Activated naive CD8-positive, alpha-beta T cell treated with anti-CD3 and anti-CD28 coated beads, Interleukin-2, amount 10 ng/mL, durations not matched to agents 7 days and 5 days (primary cell): Measurements from ENCODE around the gene TRABD2A. TPM values are rescaled to one million over a fixed set of nuclear protein-coding genes. Genes with fewer than 3 reads are reported as not detected.
"Not testable (repeated sequence)": the region's sequence is repeated elsewhere in the genome, so short reads cannot be mapped to it uniquely, and the experiment has no call there.

Experiments used
- ATAC-seq: fragments of 150-1000 bp; cut with Tn5 transposase; one replicate; pipeline ENCODE4 v1.10.0; 2021; ENCODE audit warnings: low read depth, moderate library complexity
- POLR2A ChIA-PET: fragments of 350-600 bp; sonication (Branson Sonifier 250); formaldehyde crosslinking; loops from one replicate; lab custom pipeline; 2021; ENCODE audit warnings: antibody characterized with exemption; lab: Charles Lee
- DNase-seq: peaks from one replicate; pipeline ENCODE4 v3.0.0; 2021
- H3K27ac Mint-ChIP-seq: one replicate; pipeline ENCODE4 v1.8.0; 2022; ENCODE audit warnings: mild to moderate bottlenecking, mixed read lengths
- H3K27me3 Mint-ChIP-seq: one replicate; pipeline ENCODE4 v1.8.0; 2022; ENCODE audit warnings: mild to moderate bottlenecking, moderate library complexity, mixed read lengths
- H3K36me3 Mint-ChIP-seq: one replicate; pipeline ENCODE4 v1.8.0; 2021; ENCODE audit warnings: mild to moderate bottlenecking, mixed read lengths
- H3K4me1 Mint-ChIP-seq: one replicate; pipeline ENCODE4 v1.8.0; 2021; ENCODE audit warnings: mixed read lengths
- H3K4me3 Mint-ChIP-seq: one replicate; pipeline ENCODE4 v1.8.0; 2022; ENCODE audit warnings: mild to moderate bottlenecking, moderate library complexity, mixed read lengths
- H3K9me3 Mint-ChIP-seq: one replicate; pipeline ENCODE4 v1.8.0; 2021; ENCODE audit warnings: mixed read lengths
- total RNA-seq, 2 experiments: library from RNA; stranded (reverse); gene quantifications; one replicate each; pipeline ENCODE4 v1.2.3, GENCODE V29; 2021

The TRABD2A gene
- total RNA-seq, 2 experiments from 2014 or later, result 81.1 to 85.5 TPM

DNA sequence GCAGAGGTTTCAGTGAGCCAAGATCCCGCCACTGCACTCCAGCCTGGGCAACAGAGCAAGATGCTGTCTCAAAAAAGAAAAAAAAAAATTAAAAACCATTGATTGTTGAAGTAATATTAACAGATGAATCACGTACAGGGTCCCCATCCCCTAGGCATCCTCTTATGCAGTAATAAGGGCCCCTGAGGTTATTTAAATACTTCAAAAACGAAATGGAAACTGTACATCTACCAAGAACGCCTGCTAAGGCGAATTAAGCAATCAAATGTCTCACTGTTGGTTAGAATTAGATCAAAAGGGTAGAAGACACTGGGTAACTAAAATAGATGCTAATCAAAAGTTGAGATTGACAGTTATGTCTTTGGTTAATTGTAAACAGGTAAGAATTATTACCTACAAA is 7.5 kb downstream of the TRABD2A start:
- peak; percentile 43 for ATAC-seq
- Mint-ChIP-seq H3K27me3 (no peaks in the 10 kb centered on the region), H3K4me1 (peaks cover 75% of the 10 kb centered on the region), H3K9me3 (no peaks in the 10 kb centered on the region), H3K4me3 (peak overlapping the region; percentile 56), H3K27ac (peak overlapping the region; percentile 49), H3K36me3 (peaks cover 52% of the 10 kb centered on the region)
- POLR2A ChIA-PET, result no interaction called here
- no peak for DNase-seq

DNA sequence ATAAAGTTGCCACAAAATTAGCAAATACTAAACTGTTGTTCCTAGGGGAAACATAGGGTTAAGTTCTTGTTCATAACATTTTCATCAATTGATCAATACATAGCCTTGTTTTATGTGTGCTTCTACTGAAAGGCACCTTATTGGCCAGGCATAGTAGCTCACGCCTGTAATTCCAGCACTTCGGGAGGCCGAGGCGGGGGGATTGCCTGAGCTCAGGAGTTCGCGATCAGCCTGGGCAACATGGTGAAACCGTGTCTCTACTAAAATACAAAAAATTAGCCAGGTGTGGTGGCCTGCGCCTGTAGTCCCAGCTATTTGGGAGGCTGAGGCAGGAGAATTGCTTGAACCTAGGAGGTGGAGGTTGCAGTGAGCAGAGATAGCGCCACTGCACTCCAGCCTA is 8.2 kb downstream of the TRABD2A start:
- DNase-seq, H3K4me3 Mint-ChIP-seq, H3K27ac Mint-ChIP-seq, ATAC-seq, H3K9me3 Mint-ChIP-seq, POLR2A ChIA-PET, H3K27me3 Mint-ChIP-seq: not testable (repeated sequence)
- H3K36me3 Mint-ChIP-seq, result peaks cover 58% of the 10 kb centered on the region
- H3K4me1 Mint-ChIP-seq, result peaks cover 74% of the 10 kb centered on the region

DNA sequence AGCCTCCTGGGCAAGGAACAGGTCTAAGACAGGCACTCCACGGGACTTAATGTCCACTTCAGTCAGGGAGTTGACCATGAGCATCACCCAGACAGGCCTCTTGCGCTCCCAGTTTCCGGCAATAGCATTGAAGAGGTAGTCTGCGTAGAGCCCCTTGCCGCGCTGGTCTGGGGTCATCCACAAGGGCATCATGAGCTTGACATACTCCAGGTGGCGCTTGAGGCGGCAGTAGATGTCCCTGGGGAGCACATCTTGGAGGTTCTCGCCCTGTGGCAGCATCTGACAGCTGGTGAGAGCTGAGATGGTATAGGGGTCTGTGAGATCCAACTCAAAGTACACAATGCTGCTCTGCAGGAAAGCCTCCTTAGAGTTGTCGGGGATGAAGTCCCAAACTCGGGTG is 10.6 kb downstream of the TRABD2A start:
- no peaks in the 10 kb centered on the region for H3K27me3 Mint-ChIP-seq
- peak overlapping the region; percentile 56 for H3K27ac Mint-ChIP-seq
- peaks cover 73% of the 10 kb centered on the region for H3K4me1 Mint-ChIP-seq
- ATAC-seq (no peak), DNase-seq (peak; percentile 28)
- peaks cover 2% of the 10 kb centered on the region for H3K9me3 Mint-ChIP-seq
- peak overlapping the region; percentile 11 for H3K4me3 Mint-ChIP-seq
- POLR2A ChIA-PET, result interaction anchor here (0.7 to 2.0 kb wide), 5 partner anchors 11 to 69 kb away, joined by 3 to 6 read pairs (median 4); partner anchors contain the start of gene TRABD2A
- peaks cover 55% of the 10 kb centered on the region for H3K36me3 Mint-ChIP-seq

DNA sequence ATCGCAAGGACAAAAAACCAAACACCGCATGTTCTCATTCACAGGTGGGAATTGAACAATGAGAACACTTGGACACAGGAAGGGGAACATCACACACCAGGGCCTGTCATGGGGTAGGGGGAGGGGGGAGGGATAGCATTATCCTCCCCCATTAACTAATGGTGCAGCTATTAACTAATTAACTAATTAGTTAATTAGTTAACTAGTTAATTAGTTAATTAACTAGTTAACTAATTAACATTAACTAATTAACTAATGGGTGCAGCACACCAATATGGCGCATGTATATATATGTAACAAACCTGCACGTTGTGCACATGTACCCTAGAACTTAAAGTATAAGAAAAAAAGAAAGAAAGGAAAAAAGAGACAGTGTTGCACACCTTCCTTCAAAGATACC is 12.6 kb downstream of the TRABD2A start:
- peaks cover 70% of the 10 kb centered on the region for H3K4me1 Mint-ChIP-seq
- H3K4me3 Mint-ChIP-seq, DNase-seq, H3K27ac Mint-ChIP-seq, H3K9me3 Mint-ChIP-seq, POLR2A ChIA-PET, ATAC-seq, H3K27me3 Mint-ChIP-seq: not testable (repeated sequence)
- peaks cover 49% of the 10 kb centered on the region for H3K36me3 Mint-ChIP-seq

DNA sequence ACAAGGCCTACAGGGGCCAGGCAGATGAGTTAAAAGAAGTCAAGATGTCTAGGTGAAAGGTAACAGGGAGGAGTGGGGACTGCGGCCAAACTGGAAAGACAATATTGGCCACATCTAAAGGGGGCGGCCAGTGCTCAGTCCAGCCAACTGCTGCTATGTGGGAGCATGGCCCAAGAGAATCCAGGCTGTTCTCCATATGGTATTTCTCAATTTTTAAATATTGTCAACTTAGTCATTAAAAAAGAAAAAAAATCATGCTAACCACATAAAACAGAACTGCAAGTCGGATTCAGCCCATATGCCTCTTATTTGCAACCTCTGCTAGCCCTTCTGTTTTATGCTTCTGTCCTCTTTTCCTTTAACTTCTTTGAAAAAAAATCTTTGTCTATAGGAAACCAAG is 14.8 kb downstream of the TRABD2A start:
- Mint-ChIP-seq H3K27me3 (no peaks in the 10 kb centered on the region), H3K4me3 (no peak overlapping the region), H3K27ac (peak overlapping the region; percentile 33), H3K9me3 (peaks cover 2% of the 10 kb centered on the region), H3K4me1 (peaks cover 80% of the 10 kb centered on the region), H3K36me3 (peaks cover 50% of the 10 kb centered on the region)
- no peak for ATAC-seq
- POLR2A ChIA-PET, result interaction anchor here (1.5 kb wide), 1 partner anchor 15 kb away, joined by 3 read pairs; the partner anchor contains the start of gene TRABD2A
- no peak for DNase-seq

DNA sequence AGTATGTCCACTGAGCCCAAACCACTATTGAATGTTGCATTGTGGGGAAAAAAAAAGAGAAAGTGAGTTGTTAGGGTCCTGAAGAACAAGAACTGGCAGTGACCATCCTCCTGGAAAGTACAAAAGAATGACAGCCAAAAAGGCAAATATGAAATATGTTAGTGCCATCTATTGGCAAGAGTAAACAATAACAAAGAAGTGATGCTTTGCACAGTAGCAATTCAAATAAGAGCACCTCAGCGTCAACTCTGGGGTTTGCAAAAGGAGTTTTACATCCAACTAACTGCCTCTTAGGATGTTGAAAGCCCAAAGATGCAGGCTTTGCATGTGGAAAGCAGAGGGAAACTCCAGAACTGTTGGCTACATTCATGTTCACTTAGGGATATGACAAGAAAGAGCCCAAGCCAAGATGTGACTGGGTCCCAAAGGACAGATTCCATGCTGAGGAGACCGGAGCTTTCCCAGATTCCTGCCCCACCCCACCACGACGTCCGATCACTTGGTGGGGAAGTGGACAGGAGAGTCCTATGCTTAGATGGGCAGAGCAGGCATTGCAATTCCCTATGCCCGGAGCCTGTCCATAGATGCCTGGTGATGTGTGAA is 15.6 kb downstream of the TRABD2A start:
- ATAC-seq (peak; percentile 55), DNase-seq (no peak)
- H3K4me1 Mint-ChIP-seq, result peaks cover 79% of the 10 kb centered on the region
- no peaks in the 10 kb centered on the region for H3K27me3 Mint-ChIP-seq
- POLR2A ChIA-PET, result interaction anchor here (1.0 to 1.5 kb wide), 3 partner anchors 15 to 32 kb away, joined by 3 to 4 read pairs (median 4); partner anchors contain the start of gene TRABD2A
- peaks cover 2% of the 10 kb centered on the region for H3K9me3 Mint-ChIP-seq
- peak overlapping the region; percentile 76 for H3K27ac Mint-ChIP-seq
- peaks cover 50% of the 10 kb centered on the region for H3K36me3 Mint-ChIP-seq
- peak overlapping the region; percentile 56 for H3K4me3 Mint-ChIP-seq

DNA sequence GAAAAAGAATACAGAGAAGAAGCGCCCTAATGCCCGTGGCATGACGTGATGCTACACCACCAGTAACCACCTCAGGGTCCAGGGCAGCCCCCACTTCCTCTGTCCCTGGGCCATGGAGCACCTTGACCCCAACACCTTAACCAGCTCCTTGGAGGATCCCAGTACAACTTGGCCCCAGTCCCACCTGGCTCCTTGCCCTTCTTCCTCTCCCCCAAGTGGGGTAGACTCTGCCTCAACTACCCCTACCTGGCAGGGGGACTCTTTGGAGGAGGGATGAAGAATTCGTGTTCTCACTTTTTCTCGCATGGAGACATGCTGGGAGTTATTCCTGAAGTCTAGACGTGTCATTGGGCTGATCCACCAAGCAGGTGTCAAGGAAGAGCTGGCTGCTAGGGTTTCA is 18.9 kb downstream of the TRABD2A start:
- Mint-ChIP-seq H3K9me3 (no peaks in the 10 kb centered on the region), H3K4me1 (peaks cover 89% of the 10 kb centered on the region), H3K36me3 (peaks cover 44% of the 10 kb centered on the region), H3K27me3 (no peaks in the 10 kb centered on the region), H3K4me3 (peak overlapping the region; percentile 69), H3K27ac (peak overlapping the region; percentile 79)
- DNase-seq, result no peak
- no peak for ATAC-seq
- POLR2A ChIA-PET, result interaction anchor here (0.7 to 3.4 kb wide), 10 partner anchors 11 to 120 kb away, joined by 3 to 24 read pairs (median 4); partner anchors contain the start of gene TMSB10

DNA sequence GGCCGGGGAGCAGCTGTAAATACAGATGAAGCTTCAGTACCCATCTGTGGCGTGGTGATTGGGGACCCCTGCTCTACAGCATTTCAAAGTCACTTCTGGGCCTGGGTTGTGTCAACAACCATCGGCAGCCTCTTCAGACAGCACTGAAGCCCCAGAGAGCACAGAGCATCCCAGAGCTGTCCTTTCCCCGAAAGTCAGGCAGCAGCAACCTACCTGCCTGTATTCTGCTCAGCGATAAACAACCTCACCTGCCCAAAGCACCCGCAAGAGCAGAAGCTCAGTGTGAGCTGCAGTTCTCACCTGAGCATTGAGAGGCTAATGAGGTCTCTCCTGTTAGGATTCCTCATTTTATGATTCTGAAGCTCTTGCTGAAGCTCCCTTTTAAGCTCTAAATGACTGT is 19.3 kb downstream of the TRABD2A start:
- Mint-ChIP-seq H3K27me3 (no peaks in the 10 kb centered on the region), H3K27ac (peak overlapping the region; percentile 79), H3K4me1 (peaks cover 89% of the 10 kb centered on the region), H3K9me3 (no peaks in the 10 kb centered on the region), H3K36me3 (peaks cover 47% of the 10 kb centered on the region), H3K4me3 (peak overlapping the region; percentile 69)
- ATAC-seq, result no peak
- POLR2A ChIA-PET, result interaction anchor here (0.7 to 3.4 kb wide), 8 partner anchors 11 to 120 kb away, joined by 3 to 24 read pairs (median 4); partner anchors contain the start of gene TMSB10
- no peak for DNase-seq

DNA sequence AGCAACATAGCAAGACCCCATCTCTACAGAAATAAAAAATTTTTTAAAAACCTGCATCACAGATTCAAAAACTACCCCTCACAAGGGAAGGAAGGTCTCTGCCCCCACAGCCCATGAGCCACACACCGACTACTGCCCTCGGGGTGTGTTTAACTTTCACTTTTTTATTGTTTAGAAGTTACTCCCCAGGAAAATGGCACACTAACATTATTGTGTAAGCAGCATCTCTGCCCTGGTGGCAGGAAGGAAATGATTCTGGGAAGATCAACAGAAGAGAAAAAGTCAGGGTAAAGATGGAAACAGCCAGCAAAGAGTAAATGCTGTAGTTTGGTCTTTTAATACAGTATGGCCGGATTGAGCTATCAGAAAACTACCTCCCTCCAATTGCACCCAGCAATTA is 21.9 kb downstream of the TRABD2A start:
- ATAC-seq (peak; percentile 11), DNase-seq (no peak)
- H3K9me3 Mint-ChIP-seq, result no peaks in the 10 kb centered on the region
- H3K27ac Mint-ChIP-seq, result peak overlapping the region; percentile 97
- H3K27me3 Mint-ChIP-seq, result no peaks in the 10 kb centered on the region
- peaks cover 53% of the 10 kb centered on the region for H3K36me3 Mint-ChIP-seq
- POLR2A ChIA-PET, result interaction anchor here (1.0 to 2.4 kb wide), 6 partner anchors 9 to 81 kb away, joined by 3 to 11 read pairs (median 4); no protein-coding TSS in a partner anchor
- H3K4me1 Mint-ChIP-seq, result peaks cover 85% of the 10 kb centered on the region
- H3K4me3 Mint-ChIP-seq, result peak overlapping the region; percentile 75

DNA sequence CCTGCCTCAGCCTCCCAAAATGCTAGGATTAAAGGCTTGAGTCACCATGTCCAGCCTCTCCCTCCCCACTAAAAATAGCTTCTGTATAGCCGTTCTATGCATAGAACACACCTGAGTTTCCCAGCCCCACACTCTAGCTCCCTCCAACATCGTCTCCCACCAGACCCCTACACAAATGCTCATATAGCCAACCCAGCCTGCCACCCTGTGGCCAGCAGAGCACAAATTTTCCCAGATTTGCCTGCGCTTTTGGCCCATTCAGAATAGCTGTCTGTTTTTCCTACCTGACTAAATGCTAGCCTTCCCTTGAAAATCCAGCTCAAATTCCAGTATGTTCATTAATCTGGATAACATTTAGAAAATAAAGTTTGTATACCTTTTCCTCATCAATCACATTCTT is 22.8 kb downstream of the TRABD2A start:
- Mint-ChIP-seq H3K4me1 (peaks cover 85% of the 10 kb centered on the region), H3K4me3 (peak overlapping the region; percentile 75), H3K36me3 (peaks cover 54% of the 10 kb centered on the region), H3K27ac (peak overlapping the region; percentile 97), H3K9me3 (peaks cover 3% of the 10 kb centered on the region), H3K27me3 (no peaks in the 10 kb centered on the region)
- POLR2A ChIA-PET, result interaction anchor here (0.8 to 3.3 kb wide), 10 partner anchors 9 to 208 kb away, joined by 3 to 16 read pairs (median 4); partner anchors contain the start of genes TMSB10 and TRABD2A
- no peak for ATAC-seq
- no peak for DNase-seq

DNA sequence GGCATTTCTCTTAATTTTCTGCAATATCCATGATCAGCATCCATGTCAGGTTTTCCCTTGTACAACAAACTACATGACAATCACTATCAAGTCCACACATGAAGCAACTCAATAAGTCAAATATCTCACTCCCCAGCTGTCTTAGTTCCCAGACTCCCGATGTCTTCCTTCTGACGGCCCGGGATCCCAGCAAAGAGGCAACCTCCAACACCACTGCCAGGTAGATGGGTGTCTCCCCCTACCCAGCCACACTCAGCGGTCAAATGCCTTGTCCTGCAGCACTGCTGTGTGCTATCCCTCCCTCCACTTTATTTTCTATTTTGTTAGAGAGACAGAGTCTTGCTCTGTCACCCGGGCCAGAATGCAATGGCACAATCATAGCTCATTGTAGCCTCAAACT is 23.3 kb downstream of the TRABD2A start:
- H3K9me3 Mint-ChIP-seq, result peaks cover 7% of the 10 kb centered on the region
- POLR2A ChIA-PET, result interaction anchor here (0.8 to 3.3 kb wide), 10 partner anchors 8 to 208 kb away, joined by 3 to 16 read pairs (median 5); partner anchors contain the start of genes TMSB10 and TRABD2A
- DNase-seq (no peak), ATAC-seq (no peak)
- H3K4me1 Mint-ChIP-seq, result peaks cover 83% of the 10 kb centered on the region
- peaks cover 57% of the 10 kb centered on the region for H3K36me3 Mint-ChIP-seq
- peak overlapping the region; percentile 82 for H3K4me3 Mint-ChIP-seq
- H3K27ac Mint-ChIP-seq, result peak overlapping the region; percentile 97
- no peaks in the 10 kb centered on the region for H3K27me3 Mint-ChIP-seq

DNA sequence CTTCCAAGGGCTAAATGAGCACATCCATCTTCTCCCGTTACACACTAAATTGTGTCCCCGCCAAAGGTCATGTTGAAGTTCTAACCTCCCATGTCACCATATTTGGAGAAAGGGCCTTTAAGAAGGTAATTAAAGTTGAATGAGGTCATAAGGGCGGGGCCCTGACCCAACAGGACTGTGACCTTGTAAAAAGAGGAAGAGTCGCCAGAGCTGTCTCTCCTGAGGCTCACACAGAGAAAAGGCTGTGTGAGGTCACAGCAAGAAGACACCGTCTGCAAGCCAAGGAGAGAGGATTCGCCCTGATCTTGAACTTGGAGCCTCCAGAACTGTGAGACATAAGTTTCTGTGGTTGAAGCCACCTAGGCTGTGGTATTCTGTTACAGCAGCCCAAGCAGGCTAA is 24.1 kb downstream of the TRABD2A start:
- ATAC-seq, result peak; percentile 69
- Mint-ChIP-seq H3K9me3 (peaks cover 11% of the 10 kb centered on the region), H3K4me3 (peak overlapping the region; percentile 82), H3K4me1 (peaks cover 80% of the 10 kb centered on the region), H3K27me3 (no peaks in the 10 kb centered on the region), H3K36me3 (peaks cover 57% of the 10 kb centered on the region), H3K27ac (peak overlapping the region; percentile 97)
- POLR2A ChIA-PET, result interaction anchor here (1.2 to 3.3 kb wide), 7 partner anchors 7 to 49 kb away, joined by 3 to 16 read pairs (median 6); partner anchors contain the start of genes TMSB10 and TRABD2A
- no peak for DNase-seq

DNA sequence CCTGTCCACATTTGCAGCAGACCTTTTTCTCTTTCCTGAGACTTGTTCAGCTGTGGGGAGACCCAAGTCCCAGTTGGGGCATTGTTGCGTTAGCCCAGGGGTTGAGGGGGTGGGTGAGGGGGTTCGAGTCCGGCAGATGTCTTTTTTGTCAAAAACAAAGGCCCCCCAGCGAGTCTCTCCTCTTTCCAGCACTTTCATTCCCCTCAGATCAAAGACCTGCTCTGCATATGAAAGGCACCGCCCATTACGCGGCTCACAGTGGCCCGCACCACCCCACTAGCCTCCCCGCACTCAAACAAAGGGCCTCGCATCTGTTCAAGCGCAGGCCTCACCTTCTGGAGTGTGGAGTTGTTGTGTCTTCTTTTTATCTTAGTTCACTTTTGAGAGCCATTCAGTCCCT is 25.2 kb downstream of the TRABD2A start:
- no peak for DNase-seq

More for the DNA sequence above, 25.2 kb downstream of the TRABD2A start:
- no peaks in the 10 kb centered on the region for H3K27me3 Mint-ChIP-seq
- ATAC-seq, result peak; percentile 44
- H3K9me3 Mint-ChIP-seq, result peaks cover 11% of the 10 kb centered on the region
- POLR2A ChIA-PET, result interaction anchor here (1.0 to 3.3 kb wide), 4 partner anchors 9 to 50 kb away, joined by 3 to 16 read pairs (median 6); partner anchors contain the start of gene TMSB10
- H3K36me3 Mint-ChIP-seq, result peaks cover 60% of the 10 kb centered on the region
- H3K4me1 Mint-ChIP-seq, result peaks cover 80% of the 10 kb centered on the region
- peak overlapping the region; percentile 82 for H3K4me3 Mint-ChIP-seq
- peak overlapping the region; percentile 97 for H3K27ac Mint-ChIP-seq
